Natural killer cell (primary cell): ENCODE data around the gene CDC37L1. TPM values are rescaled to one million over a fixed set of nuclear protein-coding genes. Genes with fewer than 3 reads are reported as not detected.
"Not testable (repeated sequence)": the region's sequence is repeated elsewhere in the genome, so short reads cannot be mapped to it uniquely, and the experiment has no call there.

Experiments
- ATAC-seq, 3 donors: fragments of 150-1000 bp in 2 of 3; fragments of 200-7000 bp in 1 of 3; cut with Tn5 transposase; 1 replicate in 1 of 3; 2 replicates in 2 of 3; pipeline ENCODE4 v1.10.0; 2021; ENCODE audit warnings: mild to moderate bottlenecking in 2 of 3, moderate library complexity in 2 of 3
- DNase-seq, 2 donors: peaks; one replicate each; pipeline versions ENCODE4 v3.0.0 to v3.0.0-alpha.2; 2013 to 2021; ENCODE audit warnings: mixed read lengths in 1 of 2
- H3K27ac ChIP-seq: one replicate; pipeline ENCODE4 v1.5.1; 2013; ENCODE audit warnings: mild to moderate bottlenecking, low read length
- H3K27me3 ChIP-seq: one replicate; pipeline ENCODE4 v1.6.1; 2013; ENCODE audit warnings: low read length; ENCODE audit not compliant: control insufficient read depth, insufficient read depth
- H3K36me3 ChIP-seq: one replicate; pipeline ENCODE4 v1.6.1; 2013; ENCODE audit warnings: low read length; ENCODE audit not compliant: control insufficient read depth, insufficient read depth
- H3K4me1 ChIP-seq: one replicate; pipeline ENCODE4 v1.6.1; 2013; ENCODE audit warnings: low read length; ENCODE audit not compliant: control insufficient read depth, insufficient read depth
- H3K4me3 ChIP-seq: one replicate; pipeline ENCODE4 v1.5.1; 2013; ENCODE audit warnings: low read length
- H3K9me3 ChIP-seq: one replicate; pipeline ENCODE4 v1.6.1; 2013; ENCODE audit warnings: low read length; ENCODE audit not compliant: control insufficient read depth, insufficient read depth
- H3K27ac Mint-ChIP-seq, 2 donors: one replicate each; pipeline ENCODE4 v1.8.0; 2022; ENCODE audit warnings: mild to moderate bottlenecking in 2 of 2, mixed read lengths in 2 of 2, moderate library complexity in 1 of 2
- H3K27me3 Mint-ChIP-seq, 2 donors: one replicate each; pipeline ENCODE4 v1.8.0; 2022; ENCODE audit warnings: low read depth in 2 of 2, mixed read lengths in 2 of 2
- H3K36me3 Mint-ChIP-seq: one replicate; pipeline ENCODE4 v1.8.0; 2022; ENCODE audit warnings: mixed read lengths
- H3K4me1 Mint-ChIP-seq, 2 donors: one replicate each; pipeline ENCODE4 v1.8.0; 2022; ENCODE audit warnings: mixed read lengths in 2 of 2
- H3K4me3 Mint-ChIP-seq: one replicate; pipeline ENCODE4 v1.8.0; 2022; ENCODE audit warnings: mild to moderate bottlenecking, moderate library complexity, mixed read lengths
- H3K9me3 Mint-ChIP-seq, 2 donors: one replicate each; pipeline ENCODE4 v1.8.0; 2022; ENCODE audit warnings: mixed read lengths in 2 of 2
- CTCF ChIP-seq: fragments of 200-600 bp; IDR thresholded peaks from one replicate; pipeline ENCODE4 v1.8.0; 2022; ENCODE audit warnings: antibody characterized with exemption
- WGBS: methylation state at CpG from one replicate; pipeline ENCODE4 v1.1.7; 2013; ENCODE audit warnings: missing lambda C conversion rate; ENCODE audit not compliant: insufficient coverage; 5-methylcytosine and 5-hydroxymethylcytosine counted together
- intact Hi-C: fragments of 100-400 bp; cut with micrococcal nuclease; formaldehyde crosslinking; loops from one replicate; pipeline ENCODE4 v1.14.2; 2022
- total RNA-seq, 4 donors: library from RNA; stranded (reverse); fragments of 120-200 nt in 1 of 4; gene quantifications; one replicate each; pipeline versions ENCODE4 v1.2.3 to v1.2.4, GENCODE V29; 2013 to 2022

CDC37L1 gene
- total RNA-seq, 3 donors from 2014 or later (not counting 1 experiment from before 2014, with no cell fraction given): 11.6 to 20.1 (median 13.0) TPM

- WGBS: 85% methylated on average over 10 of the region's 10 CpGs
- Histone ChIP-seq H3K4me1 (peaks cover 9% of the 10 kb centered on the region), H3K9me3 (no peaks in the 10 kb centered on the region), H3K27me3 (no peaks in the 10 kb centered on the region), H3K27ac (no peak overlapping the region), H3K4me3 (no peak overlapping the region), H3K36me3 (no peaks in the 10 kb centered on the region)
- H3K9me3 Mint-ChIP-seq: no peaks in the 10 kb centered on the region
- TF ChIP-seq CTCF: no peak
- DNase-seq (no peak), ATAC-seq (no peak)
- peaks cover 11% of the 10 kb centered on the region in 2 donors for H3K4me1 Mint-ChIP-seq
- H3K27ac Mint-ChIP-seq: no peak overlapping the region
- H3K36me3 Mint-ChIP-seq: peaks cover 6% of the 10 kb centered on the region
- H3K4me3 Mint-ChIP-seq: no peak overlapping the region
- H3K27me3 Mint-ChIP-seq: peaks cover under 1 to 16% of the 10 kb centered on the region in 2 donors
- intact Hi-C loops: no loop called here
These were observed 24.8 kb upstream of the CDC37L1 start for GRCh38 chr9:4654538-4654937.

GRCh38 chr9:4656196-4656595 lies 23.2 kb upstream of the CDC37L1 start:
- H3K9me3 Mint-ChIP-seq, H3K36me3 Mint-ChIP-seq, H3K36me3 ChIP-seq, DNase-seq, H3K27ac Mint-ChIP-seq, H3K4me3 ChIP-seq, H3K27me3 Mint-ChIP-seq, H3K27ac ChIP-seq, H3K27me3 ChIP-seq, H3K4me1 ChIP-seq, ATAC-seq, H3K4me3 Mint-ChIP-seq, H3K9me3 ChIP-seq, intact Hi-C loops: not testable (repeated sequence)
- WGBS: 85% methylated on average over 2 of the region's 3 CpGs
- H3K4me1 Mint-ChIP-seq: peaks cover 13 to 20% of the 10 kb centered on the region in 2 donors

- Mint-ChIP-seq H3K36me3 (peaks cover 6% of the 10 kb centered on the region), H3K27ac (no peak overlapping the region), H3K4me1 (peaks cover 17 to 24% of the 10 kb centered on the region in 2 donors), H3K9me3 (no peaks in the 10 kb centered on the region), H3K4me3 (no peak overlapping the region), H3K27me3 (peaks cover 0 to 7% of the 10 kb centered on the region in 2 donors)
- no peak overlapping the region for H3K27ac ChIP-seq
- no peaks in the 10 kb centered on the region for H3K9me3 ChIP-seq
- no peak for ATAC-seq
- TF ChIP-seq CTCF: no peak
- DNase-seq: no peak
- H3K4me1 ChIP-seq: peaks cover 11% of the 10 kb centered on the region
- intact Hi-C loops: no loop called here
- WGBS: 92% methylated on average over 1 of the region's 3 CpGs
- no peak overlapping the region for H3K4me3 ChIP-seq
- no peaks in the 10 kb centered on the region for H3K27me3 ChIP-seq
- no peaks in the 10 kb centered on the region for H3K36me3 ChIP-seq
These were observed 22.7 kb upstream of the CDC37L1 start for GRCh38 chr9:4656621-4657020.

- intact Hi-C loops: no loop called here
- peaks cover 17% of the 10 kb centered on the region for H3K4me1 ChIP-seq
- over 99% methylated on average over 4 of the region's 4 CpGs for WGBS
- H3K27ac Mint-ChIP-seq: no peak overlapping the region
- peaks cover 26 to 31% of the 10 kb centered on the region in 2 donors for H3K4me1 Mint-ChIP-seq
- peaks cover 6% of the 10 kb centered on the region for H3K36me3 Mint-ChIP-seq
- ATAC-seq (no peak), DNase-seq (no peak)
- no peak for TF ChIP-seq CTCF
- no peak overlapping the region for H3K4me3 ChIP-seq
- H3K4me3 Mint-ChIP-seq: no peak overlapping the region
- H3K27ac ChIP-seq: no peak overlapping the region
- H3K9me3 ChIP-seq: no peaks in the 10 kb centered on the region
- peaks cover 0 to 7% of the 10 kb centered on the region in 2 donors for H3K27me3 Mint-ChIP-seq
- H3K9me3 Mint-ChIP-seq: no peaks in the 10 kb centered on the region
- H3K36me3 ChIP-seq: no peaks in the 10 kb centered on the region
- H3K27me3 ChIP-seq: no peaks in the 10 kb centered on the region
These were observed 21.8 kb upstream of the CDC37L1 start for GRCh38 chr9:4657426-4658159.

- no CpG with 5 or more reads among the region's 5 CpGs for WGBS
- H3K27ac ChIP-seq, H3K4me3 ChIP-seq, H3K9me3 Mint-ChIP-seq, H3K27me3 ChIP-seq, H3K36me3 Mint-ChIP-seq, H3K27me3 Mint-ChIP-seq, ATAC-seq, H3K4me3 Mint-ChIP-seq, DNase-seq, H3K9me3 ChIP-seq, H3K27ac Mint-ChIP-seq, H3K36me3 ChIP-seq: not testable (repeated sequence)
- intact Hi-C loops: loop anchor here (10.0 kb wide), 1 partner anchor 324 kb away; the partner anchor contains the start of gene JAK2
- H3K4me1 ChIP-seq: peaks cover 16% of the 10 kb centered on the region
- H3K4me1 Mint-ChIP-seq: peaks cover 42 to 46% of the 10 kb centered on the region in 2 donors
These were observed 18.7 kb upstream of the CDC37L1 start for GRCh38 chr9:4660665-4661064.
